ENCODE data around the gene TIGD3.

Gene TIGD3

GRCh38 chr11:65389294-65389980 lies 34.9 kb downstream of the TIGD3 start:
- no peak for DNase-seq

GRCh38 chr11:65390099-65390941 lies 35.8 kb downstream of the TIGD3 start:
- peak in 1 of 56 donors; percentile 26 for DNase-seq

GRCh38 chr11:65390996-65391395 lies 36.4 kb downstream of the TIGD3 start:
- DNase-seq = no peak

- DNase-seq = no peak
Measured at GRCh38 chr11:65392186-65392829, 37.8 kb downstream of the TIGD3 start.

GRCh38 chr11:65392899-65393298 lies 38.3 kb downstream of the TIGD3 start:
- no peak for DNase-seq

GRCh38 chr11:65393513-65394079 lies 39.0 kb downstream of the TIGD3 start:
- DNase-seq = no peak

GRCh38 chr11:65394125-65394536 lies 39.6 kb downstream of the TIGD3 start:
- no peak for DNase-seq

GRCh38 chr11:65395961-65396530 lies 41.5 kb downstream of the TIGD3 start:
- DNase-seq = no peak

GRCh38 chr11:65396769-65397745 lies 42.5 kb downstream of the TIGD3 start:
- no peak for DNase-seq

GRCh38 chr11:65398362-65398910 lies 43.9 kb downstream of the TIGD3 start:
- DNase-seq = no peak

GRCh38 chr11:65399249-65399648 lies 44.7 kb downstream of the TIGD3 start:
- DNase-seq = no peak

- no peak for DNase-seq
Measured at GRCh38 chr11:65399845-65400244, 45.3 kb downstream of the TIGD3 start.

- DNase-seq = no peak
Measured at GRCh38 chr11:65400307-65401072, 45.9 kb downstream of the TIGD3 start.

GRCh38 chr11:65401073-65401802 lies 46.7 kb downstream of the TIGD3 start:
- DNase-seq = no peak

GRCh38 chr11:65401803-65402248 lies 47.3 kb downstream of the TIGD3 start:
- no peak for DNase-seq

GRCh38 chr11:65402790-65403189 lies 48.2 kb downstream of the TIGD3 start:
- DNase-seq = no peak

GRCh38 chr11:65403607-65404121 lies 49.1 kb downstream of the TIGD3 start:
- DNase-seq = peak in 1 of 56 donors; percentile 12

- DNase-seq = no peak
Measured at GRCh38 chr11:65404210-65404609, 49.7 kb downstream of the TIGD3 start.
